Spleen (tissue), 11 donors: ENCODE results near the gene SLC35F1. TPM values are rescaled to one million over a fixed set of nuclear protein-coding genes. Genes with fewer than 3 reads are reported as not detected.

Experiments used
- DNase-seq: peaks from one replicate; pipeline ENCODE4 v3.0.0-alpha.2; 2020
- H3K27ac ChIP-seq, 8 donors: fragments of 200-600 bp; sonication (generic) in 7 of 8; 1 replicate in 4 of 8; 2 replicates in 4 of 8; pipeline versions ENCODE4 v1.5.0 to v1.8.0; 2016 to 2021; ENCODE audit warnings: inconsistent platforms in 4 of 8, mild to moderate bottlenecking in 4 of 8, moderate library complexity in 1 of 8
- H3K27me3 ChIP-seq, 7 donors: fragments of 200-600 bp; sonication (generic) in 6 of 7; replicated peaks in 1 of 7; 1 replicate in 4 of 7; 2 replicates in 3 of 7; pipeline versions ENCODE4 v1.5.0 to v1.8.0; 2016 to 2021; ENCODE audit warnings: inconsistent platforms in 3 of 7, mild to moderate bottlenecking in 1 of 7
- H3K36me3 ChIP-seq, 6 donors: fragments of 200-600 bp; sonication (generic) in 5 of 6; 1 replicate in 4 of 6; 2 replicates in 2 of 6; pipeline versions ENCODE4 v1.5.0 to v1.8.0; 2016 to 2021; ENCODE audit warnings: inconsistent platforms in 2 of 6
- H3K4me1 ChIP-seq, 6 donors: fragments of 200-600 bp; sonication (generic) in 5 of 6; 1 replicate in 3 of 6; 2 replicates in 3 of 6; pipeline versions ENCODE4 v1.5.0 to v1.8.0; 2016 to 2021; ENCODE audit warnings: inconsistent platforms in 3 of 6
- H3K4me3 ChIP-seq, 8 donors: fragments of 200-600 bp; sonication (generic) in 7 of 8; 1 replicate in 4 of 8; 2 replicates in 4 of 8; pipeline versions ENCODE4 v1.5.0 to v1.8.0; 2016 to 2021; ENCODE audit warnings: inconsistent platforms in 4 of 8, mild to moderate bottlenecking in 4 of 8, moderate library complexity in 2 of 8
- H3K9me3 ChIP-seq, 8 donors: fragments of 200-600 bp; sonication (generic) in 7 of 8; 1 replicate in 4 of 8; 2 replicates in 4 of 8; pipeline versions ENCODE4 v1.5.0 to v1.8.0; 2016 to 2021; ENCODE audit warnings: inconsistent platforms in 4 of 8
- POLR2A ChIP-seq, 3 donors: fragments of 450-650 bp; IDR thresholded peaks; one replicate each; pipeline ENCODE4 v1.5.1; 2017; ENCODE audit warnings: antibody characterized with exemption in 3 of 3, mild to moderate bottlenecking in 1 of 3
- POLR2AphosphoS5 ChIP-seq, 3 donors: sonication (generic); formaldehyde crosslinking; IDR thresholded peaks; one replicate each; pipeline ENCODE4 v1.5.1; 2017; ENCODE audit warnings: antibody characterized with exemption in 3 of 3
- WGBS, 5 donors: extraction: QIAGEN DNeasy Blood & Tissue Kit in 3 of 5; methylation state at CpG; one replicate each; pipeline versions ENCODE4 v1.1.5 to v1.1.7; 2013 to 2018; 5-methylcytosine and 5-hydroxymethylcytosine counted together
- intact Hi-C: fragments of 100-400 bp; cut with DNase I; formaldehyde crosslinking; loops from one replicate; pipeline ENCODE4 v1.15.0; 2023; ENCODE audit warnings: low total_unique reads
- polyA plus RNA-seq, 3 donors: library from polyadenylated mRNA; stranded (reverse); fragments of 200-250 nt; gene quantifications; one replicate each; pipeline ENCODE4 v1.2.1, GENCODE V29; 2013
- total RNA-seq, 7 donors: library from RNA; depleted of rRNA in 3 of 7; stranded (reverse); fragments of >200 nt in 3 of 7; fragmentation: NEBNext Ultra II Directional in 4 of 7; extraction: Animal tissue kit (Norgen Biotek cat#: 25700) in 4 of 7; gene quantifications; one replicate each; pipeline versions ENCODE4 v1.1.0 to v1.2.1, GENCODE V29; 2016 to 2021
- TF ChIP-seq, protein P1 (sequence below), 11 experiments: fragments of 200-600 bp in 7 of 11; fragments of 450-650 bp in 4 of 11; sonication (generic) in 4 of 11; IDR thresholded peaks in 8 of 11; conservative IDR thresholded peaks in 3 of 11; 1 replicate in 7 of 11; 2 replicates in 4 of 11; pipeline versions ENCODE4 v1.4.0 to v1.8.0; 2016 to 2021; ENCODE audit warnings: antibody characterized with exemption in 11 of 11, inconsistent platforms in 4 of 11, mild to moderate bottlenecking in 1 of 11
- donor health status: healthy with polysubstance abuse.
- donor health status: DM: no; HTN: no; CAD: no; lungs with moderate emphysema.
- donor health status: DM: no; HTN: no; CAD: no.
- donor health status: Bipolar disorder and iron deficiency.
- donor health status: healthy.
- donor health status: DM: no; HTN: no; CAD: no.
- donor health status: DM: yes; HTN: yes; CAD: no.

SLC35F1 gene
- total and polyA plus RNA-seq, 10 donors: 0.13 to 4.0 (median 1.6) TPM

DNA sequence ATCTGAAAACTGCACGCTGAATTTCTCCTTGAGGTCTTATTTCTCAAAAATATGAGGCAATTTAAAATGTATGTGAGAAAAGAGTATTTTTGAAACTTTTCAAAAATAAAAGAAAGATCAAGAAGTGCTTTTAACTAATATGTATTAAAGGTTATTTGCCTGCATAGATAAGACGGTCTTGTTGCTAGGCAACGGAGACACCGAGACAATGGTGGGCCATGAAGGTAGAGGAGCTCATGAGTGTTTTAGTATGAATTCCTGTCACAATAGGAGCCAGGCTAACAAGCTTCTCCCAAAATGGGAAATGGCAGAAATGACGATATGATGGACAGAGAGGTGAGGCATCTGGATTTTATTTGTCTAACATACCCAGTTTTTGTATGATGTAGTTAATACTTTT lies 308.2 kb downstream of the SLC35F1 start:
- TF ChIP-seq, protein P1, sequence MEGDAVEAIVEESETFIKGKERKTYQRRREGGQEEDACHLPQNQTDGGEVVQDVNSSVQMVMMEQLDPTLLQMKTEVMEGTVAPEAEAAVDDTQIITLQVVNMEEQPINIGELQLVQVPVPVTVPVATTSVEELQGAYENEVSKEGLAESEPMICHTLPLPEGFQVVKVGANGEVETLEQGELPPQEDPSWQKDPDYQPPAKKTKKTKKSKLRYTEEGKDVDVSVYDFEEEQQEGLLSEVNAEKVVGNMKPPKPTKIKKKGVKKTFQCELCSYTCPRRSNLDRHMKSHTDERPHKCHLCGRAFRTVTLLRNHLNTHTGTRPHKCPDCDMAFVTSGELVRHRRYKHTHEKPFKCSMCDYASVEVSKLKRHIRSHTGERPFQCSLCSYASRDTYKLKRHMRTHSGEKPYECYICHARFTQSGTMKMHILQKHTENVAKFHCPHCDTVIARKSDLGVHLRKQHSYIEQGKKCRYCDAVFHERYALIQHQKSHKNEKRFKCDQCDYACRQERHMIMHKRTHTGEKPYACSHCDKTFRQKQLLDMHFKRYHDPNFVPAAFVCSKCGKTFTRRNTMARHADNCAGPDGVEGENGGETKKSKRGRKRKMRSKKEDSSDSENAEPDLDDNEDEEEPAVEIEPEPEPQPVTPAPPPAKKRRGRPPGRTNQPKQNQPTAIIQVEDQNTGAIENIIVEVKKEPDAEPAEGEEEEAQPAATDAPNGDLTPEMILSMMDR (IDR thresholded peaks at IDR 0.05 in 8 of 11, conservative IDR thresholded peaks at IDR 0.05 in 3 of 11): no peak
- TF ChIP-seq POLR2A (IDR thresholded peaks at IDR 0.05) (no peak), POLR2AphosphoS5 (IDR thresholded peaks at IDR 0.05) (no peak)
- Histone ChIP-seq H3K27ac (no peak overlapping the region), H3K4me3 (no peak overlapping the region), H3K27me3 (no peaks in the 10 kb centered on the region), H3K9me3 (no peaks in the 10 kb centered on the region), H3K4me1 (no peaks in the 10 kb centered on the region), H3K36me3 (no peaks in the 10 kb centered on the region)
- intact Hi-C loops: no loop called here
- DNase-seq: no peak
- WGBS, 5 donors: 89 to 94% (median 90%) methylated on average over 5 of the region's 5 CpGs

DNA sequence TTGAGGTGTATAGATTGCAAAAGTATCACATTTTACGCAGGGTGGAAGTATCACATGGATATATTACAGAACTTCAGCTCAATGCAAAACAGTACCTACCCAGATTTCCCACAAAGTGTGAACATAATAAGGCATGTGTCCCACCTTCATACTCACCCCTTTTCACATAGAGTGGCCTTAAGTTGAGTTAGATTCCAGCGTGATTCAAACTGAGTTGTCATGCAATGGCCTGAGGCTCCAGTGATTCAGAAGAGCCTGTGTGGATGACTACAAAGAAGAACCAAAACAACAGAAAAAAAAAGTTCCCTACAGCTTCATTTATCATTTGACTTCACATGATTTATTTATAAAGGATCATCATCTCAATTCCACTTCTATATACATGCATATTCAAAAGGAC lies 309.7 kb downstream of the SLC35F1 start:
- Histone ChIP-seq H3K4me1 (no peaks in the 10 kb centered on the region), H3K27me3 (no peaks in the 10 kb centered on the region), H3K36me3 (no peaks in the 10 kb centered on the region), H3K4me3 (no peak overlapping the region), H3K9me3 (no peaks in the 10 kb centered on the region), H3K27ac (no peak overlapping the region)
- TF ChIP-seq POLR2AphosphoS5 (IDR thresholded peaks at IDR 0.05): no peak
- no peak for TF ChIP-seq POLR2A (IDR thresholded peaks at IDR 0.05)
- TF ChIP-seq, protein P1 (IDR thresholded peaks at IDR 0.05 in 8 of 11, conservative IDR thresholded peaks at IDR 0.05 in 3 of 11): no peak
- intact Hi-C loops: no loop called here
- 86 to 99% (median 91%) methylated on average over 2 of the region's 2 CpGs for WGBS, 5 donors
- DNase-seq: no peak

DNA sequence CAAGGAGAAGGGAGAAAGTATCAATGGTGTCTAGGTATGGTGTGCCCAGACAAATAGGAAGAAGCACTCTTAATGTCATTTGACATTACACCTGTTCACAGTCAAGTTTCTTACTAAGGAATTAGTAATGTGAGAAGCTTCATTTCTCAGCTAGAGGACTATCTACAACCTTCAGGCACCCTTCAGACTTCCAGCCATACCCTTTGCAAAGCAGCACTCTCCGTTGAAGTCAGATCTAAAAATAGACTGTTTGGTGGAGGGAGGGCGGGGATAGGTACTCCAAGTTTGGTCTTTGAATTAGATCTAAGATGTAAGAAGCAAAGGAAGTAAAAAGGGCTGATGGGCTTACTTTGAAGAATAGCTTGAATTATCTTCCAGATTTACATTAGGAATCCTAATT lies 311.1 kb downstream of the SLC35F1 start:
- H3K4me1 ChIP-seq: no peaks in the 10 kb centered on the region
- TF ChIP-seq POLR2A (IDR thresholded peaks at IDR 0.05) (no peak), POLR2AphosphoS5 (IDR thresholded peaks at IDR 0.05) (no peak)
- TF ChIP-seq, protein P1 (IDR thresholded peaks at IDR 0.05 in 8 of 11, conservative IDR thresholded peaks at IDR 0.05 in 3 of 11): no peak
- no peaks in the 10 kb centered on the region for H3K36me3 ChIP-seq
- no peak for DNase-seq
- intact Hi-C loops: no loop called here
- H3K9me3 ChIP-seq: no peaks in the 10 kb centered on the region
- no peaks in the 10 kb centered on the region for H3K27me3 ChIP-seq
- 61 to 85% (median 71%) methylated on average over 2 of the region's 2 CpGs for WGBS, 5 donors
- no peak overlapping the region for H3K4me3 ChIP-seq
- no peak overlapping the region for H3K27ac ChIP-seq

DNA sequence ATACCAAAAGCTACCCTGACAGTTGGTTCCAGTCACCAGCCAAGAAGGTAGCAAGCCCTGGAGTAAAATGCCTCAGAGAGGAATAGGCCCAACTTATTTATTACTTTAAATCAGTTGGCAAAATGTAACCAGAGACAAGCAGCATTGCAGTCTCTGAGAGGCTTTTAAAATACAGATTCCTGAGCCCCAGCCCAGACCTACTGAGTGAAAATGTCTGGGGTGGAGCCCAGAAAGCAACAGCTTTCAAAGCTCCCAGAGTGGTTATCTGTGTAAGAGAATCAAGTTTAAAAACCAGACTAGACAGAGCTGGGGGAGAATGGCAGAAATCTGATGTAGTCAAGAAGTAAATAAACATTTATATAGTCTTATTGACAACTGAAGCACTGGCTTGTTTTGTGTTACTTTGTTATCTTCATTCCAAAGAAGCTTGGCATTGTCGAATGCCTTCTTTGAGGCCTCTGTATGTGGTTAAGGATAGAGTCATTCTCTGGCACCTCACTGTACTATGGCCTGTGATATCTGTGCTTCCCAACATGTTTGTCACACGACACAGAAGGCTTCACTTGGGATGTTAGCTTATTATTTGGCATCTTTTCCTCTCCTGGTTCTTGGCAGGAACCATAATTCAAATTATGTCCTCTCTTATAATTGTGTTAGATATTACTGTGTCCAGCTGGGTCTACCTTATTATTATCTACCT lies 313.5 kb downstream of the SLC35F1 start:
- H3K4me1 ChIP-seq: no peaks in the 10 kb centered on the region
- DNase-seq: no peak
- TF ChIP-seq POLR2A (IDR thresholded peaks at IDR 0.05) (no peak), POLR2AphosphoS5 (IDR thresholded peaks at IDR 0.05) (no peak)
- TF ChIP-seq, protein P1 (IDR thresholded peaks at IDR 0.05 in 8 of 11, conservative IDR thresholded peaks at IDR 0.05 in 3 of 11): no peak
- H3K27ac ChIP-seq: no peak overlapping the region
- WGBS, 5 donors: 75 to 91% (median 88%) methylated on average over 2 of the region's 2 CpGs
- H3K9me3 ChIP-seq: no peaks in the 10 kb centered on the region
- H3K27me3 ChIP-seq: no peaks in the 10 kb centered on the region
- intact Hi-C loops: no loop called here
- H3K36me3 ChIP-seq: no peaks in the 10 kb centered on the region
- no peak overlapping the region for H3K4me3 ChIP-seq
